ENCODE measurements around the gene DLG1.

Gene DLG1

DNA sequence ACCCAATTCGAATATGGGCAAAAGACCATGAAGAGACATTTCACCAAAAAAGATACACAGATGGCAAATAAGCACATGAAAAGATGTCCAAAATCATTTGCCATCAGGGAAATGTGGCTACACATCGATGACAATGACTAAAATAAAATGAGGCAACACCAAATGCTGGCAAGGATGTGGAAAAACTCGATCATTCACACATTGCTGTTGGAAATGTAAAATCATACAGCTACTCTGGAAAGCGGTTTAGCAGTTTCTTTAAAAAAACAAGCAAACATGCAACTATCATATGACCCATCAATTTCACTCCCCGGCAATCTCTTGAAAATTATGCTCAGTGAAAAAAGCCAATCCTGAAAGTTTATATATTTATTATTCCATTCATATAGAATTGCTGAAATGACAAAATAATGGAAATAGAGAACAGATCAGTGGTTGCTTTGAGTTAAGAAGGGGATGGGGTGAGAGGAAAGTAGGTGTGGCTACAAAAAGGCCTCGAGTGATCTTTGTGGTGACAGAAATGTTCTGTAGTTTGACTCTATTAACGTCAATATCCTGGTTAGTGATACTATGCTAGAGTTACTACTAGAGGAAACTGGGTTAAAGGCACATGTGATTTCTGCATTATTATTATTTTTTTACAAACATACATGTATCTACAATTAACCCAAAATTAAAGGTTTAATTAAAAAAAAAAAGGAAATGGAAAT, 45.0 kb downstream of the DLG1 start:
- Histone ChIP-seq H3K27ac (ENCODE audit: low read length) (no peak overlapping the region), H3K4me1 (ENCODE audit: low read length) (no peaks in the 10 kb centered on the region), H3F3A (ENCODE audit: insufficient read depth, low read length) (peaks cover 8% of the 10 kb centered on the region; the same call in 1 of the 2 replicates), H2AFZ (ENCODE audit: low read length) (no peak overlapping the region), H4K20me1 (ENCODE audit: insufficient read depth, low read length) (peaks cover 8% of the 10 kb centered on the region; the same call in 1 of the 2 replicates), H3K4me3 (ENCODE audit: low read length) (no peak overlapping the region), H3K36me3 (replicated peaks; ENCODE audit: insufficient read depth, low read length) (0 out of 2 replicates have a peak, but pooled peaks cover 7% of the 10 kb centered on the region), H3K4me2 (ENCODE audit: low read depth, low read length) (no peak overlapping the region), H3K27me3 (replicated peaks; ENCODE audit: insufficient read depth, low read length) (no peaks in the 10 kb centered on the region), H3K9ac (ENCODE audit: low read length) (no peak overlapping the region), H3K9me3 (replicated peaks; ENCODE audit: insufficient read depth, low read length) (0 out of 2 replicates have a peak, but pooled peaks cover 3% of the 10 kb centered on the region), H3K9me2 (replicated peaks; ENCODE audit: insufficient read depth, low read length) (no peaks in the 10 kb centered on the region), H3K79me2 (ENCODE audit: low read length) (peaks cover 94% of the 10 kb centered on the region)
- TF ChIP-seq EZH2 (optimal IDR thresholded peaks at IDR 0.05; ENCODE audit: low read depth, low read length) (no peak), EZH2phosphoT487 (IDR thresholded peaks at IDR 0.05; ENCODE audit: low read length) (no peak)
- TF ChIP-seq, protein P1, sequence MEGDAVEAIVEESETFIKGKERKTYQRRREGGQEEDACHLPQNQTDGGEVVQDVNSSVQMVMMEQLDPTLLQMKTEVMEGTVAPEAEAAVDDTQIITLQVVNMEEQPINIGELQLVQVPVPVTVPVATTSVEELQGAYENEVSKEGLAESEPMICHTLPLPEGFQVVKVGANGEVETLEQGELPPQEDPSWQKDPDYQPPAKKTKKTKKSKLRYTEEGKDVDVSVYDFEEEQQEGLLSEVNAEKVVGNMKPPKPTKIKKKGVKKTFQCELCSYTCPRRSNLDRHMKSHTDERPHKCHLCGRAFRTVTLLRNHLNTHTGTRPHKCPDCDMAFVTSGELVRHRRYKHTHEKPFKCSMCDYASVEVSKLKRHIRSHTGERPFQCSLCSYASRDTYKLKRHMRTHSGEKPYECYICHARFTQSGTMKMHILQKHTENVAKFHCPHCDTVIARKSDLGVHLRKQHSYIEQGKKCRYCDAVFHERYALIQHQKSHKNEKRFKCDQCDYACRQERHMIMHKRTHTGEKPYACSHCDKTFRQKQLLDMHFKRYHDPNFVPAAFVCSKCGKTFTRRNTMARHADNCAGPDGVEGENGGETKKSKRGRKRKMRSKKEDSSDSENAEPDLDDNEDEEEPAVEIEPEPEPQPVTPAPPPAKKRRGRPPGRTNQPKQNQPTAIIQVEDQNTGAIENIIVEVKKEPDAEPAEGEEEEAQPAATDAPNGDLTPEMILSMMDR (IDR thresholded peaks at IDR 0.05; ENCODE audit: low read length), result no peak
- no peak for DNase-seq

DNA sequence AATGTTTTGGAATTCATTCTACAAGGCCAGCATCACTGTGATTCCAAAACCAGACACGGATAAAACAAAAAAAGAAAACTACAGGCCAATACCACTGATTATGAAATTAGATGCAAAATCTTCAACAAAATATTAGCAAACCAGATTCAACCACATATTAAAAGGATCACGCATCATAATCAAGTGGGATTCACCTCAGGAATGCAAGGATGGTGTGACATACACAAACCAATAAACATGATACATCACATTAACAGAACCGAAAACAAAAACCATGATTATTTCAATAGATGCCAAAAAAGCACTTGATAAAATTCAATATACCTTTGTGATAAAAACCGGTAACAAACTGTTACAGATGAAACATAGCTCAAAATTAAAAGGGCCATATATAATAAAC, 48.9 kb downstream of the DLG1 start:
- Histone ChIP-seq H3K4me2 (ENCODE audit: low read depth, low read length) (no peak overlapping the region), H3K4me3 (ENCODE audit: low read length) (no peak overlapping the region), H3K79me2 (ENCODE audit: low read length) (peaks cover 90% of the 10 kb centered on the region), H3K4me1 (ENCODE audit: low read length) (no peaks in the 10 kb centered on the region), H3K9me2 (replicated peaks; ENCODE audit: insufficient read depth, low read length) (no peaks in the 10 kb centered on the region), H3F3A (ENCODE audit: insufficient read depth, low read length) (no peaks in the 10 kb centered on the region), H3K9ac (ENCODE audit: low read length) (no peak overlapping the region), H3K27ac (ENCODE audit: low read length) (no peak overlapping the region), H3K9me3 (replicated peaks; ENCODE audit: insufficient read depth, low read length) (0 out of 2 replicates have a peak, but pooled peaks cover 3% of the 10 kb centered on the region), H3K27me3 (replicated peaks; ENCODE audit: insufficient read depth, low read length) (no peaks in the 10 kb centered on the region), H4K20me1 (ENCODE audit: insufficient read depth, low read length) (no peaks in the 10 kb centered on the region), H3K36me3 (replicated peaks; ENCODE audit: insufficient read depth, low read length) (0 out of 2 replicates have a peak, but pooled peaks cover 11% of the 10 kb centered on the region), H2AFZ (ENCODE audit: low read length) (no peak overlapping the region)
- DNase-seq, result no peak
- no peak for TF ChIP-seq EZH2phosphoT487 (IDR thresholded peaks at IDR 0.05; ENCODE audit: low read length)
- TF ChIP-seq, protein P1 (IDR thresholded peaks at IDR 0.05; ENCODE audit: low read length), result no peak
- TF ChIP-seq EZH2 (optimal IDR thresholded peaks at IDR 0.05; ENCODE audit: low read depth, low read length), result no peak

DNA sequence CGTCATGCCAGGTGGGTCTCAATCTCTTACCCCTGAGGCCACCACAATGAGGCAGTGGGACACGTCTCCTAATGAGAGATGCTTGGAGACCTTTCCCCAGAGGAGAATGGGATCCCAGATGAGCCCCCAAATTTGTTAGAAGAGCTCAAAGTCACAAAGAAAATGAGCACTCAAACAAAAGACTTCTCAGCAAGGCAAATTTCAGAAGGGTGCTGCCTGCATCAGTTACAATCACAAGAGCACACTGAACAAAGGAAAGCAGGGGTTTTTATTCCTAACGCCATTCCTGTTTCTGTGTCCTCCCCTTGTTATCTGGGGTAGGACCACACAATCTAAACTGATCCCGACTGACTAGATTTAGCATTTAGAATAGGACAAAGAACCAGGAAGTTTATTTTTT, 50.1 kb downstream of the DLG1 start:
- Histone ChIP-seq H3K9ac (ENCODE audit: low read length) (no peak overlapping the region), H3K36me3 (replicated peaks; ENCODE audit: insufficient read depth, low read length) (peaks cover 18% of the 10 kb centered on the region; the same call in 1 of the 2 replicates), H3K27ac (ENCODE audit: low read length) (no peak overlapping the region), H3K79me2 (ENCODE audit: low read length) (peaks cover 88% of the 10 kb centered on the region), H3K9me3 (replicated peaks; ENCODE audit: insufficient read depth, low read length) (0 out of 2 replicates have a peak, but pooled peaks cover 3% of the 10 kb centered on the region), H3K27me3 (replicated peaks; ENCODE audit: insufficient read depth, low read length) (no peaks in the 10 kb centered on the region), H2AFZ (ENCODE audit: low read length) (no peak overlapping the region), H3K4me3 (ENCODE audit: low read length) (no peak overlapping the region), H3F3A (ENCODE audit: insufficient read depth, low read length) (no peaks in the 10 kb centered on the region), H4K20me1 (ENCODE audit: insufficient read depth, low read length) (no peaks in the 10 kb centered on the region), H3K9me2 (replicated peaks; ENCODE audit: insufficient read depth, low read length) (no peaks in the 10 kb centered on the region), H3K4me2 (ENCODE audit: low read depth, low read length) (no peak overlapping the region), H3K4me1 (ENCODE audit: low read length) (no peaks in the 10 kb centered on the region)
- no peak for DNase-seq
- no peak for TF ChIP-seq EZH2phosphoT487 (IDR thresholded peaks at IDR 0.05; ENCODE audit: low read length)
- TF ChIP-seq, protein P1 (IDR thresholded peaks at IDR 0.05; ENCODE audit: low read length), result no peak
- TF ChIP-seq EZH2 (optimal IDR thresholded peaks at IDR 0.05; ENCODE audit: low read depth, low read length), result no peak

All from MM.1S (cell line).